ENCODE results near the gene OR10J4. TPM values are rescaled to one million over a fixed set of nuclear protein-coding genes. Genes with fewer than 3 reads are reported as not detected.
A peak's percentile ranks its signal among the peaks of the same experiment; 100 is the strongest.

Gene OR10J4
- total and polyA plus RNA-seq, 12 donors, result not detected

GRCh38 chr1:159428536-159428935 is 3.5 kb upstream of the OR10J4 start:
- TF ChIP-seq POLR2A (IDR thresholded peaks at IDR 0.05), result no peak
- H3K27me3 ChIP-seq, result no peaks in the 10 kb centered on the region
- H3K27ac ChIP-seq, result no peak overlapping the region
- H3K4me3 ChIP-seq, result no peak overlapping the region
- no peaks in the 10 kb centered on the region for H3K9me3 ChIP-seq (replicated peaks in 1 of 3)
- no peaks in the 10 kb centered on the region for H3K36me3 ChIP-seq (replicated peaks in 1 of 2)
- 38 to 52% (median 39%) methylated on average over 3 of the region's 3 CpGs for WGBS, 4 donors
- H3K4me1 ChIP-seq (replicated peaks in 1 of 2), result no peaks in the 10 kb centered on the region
- intact Hi-C loops (cut with DNase I), result no loop called here
- DNase-seq, result no peak

GRCh38 chr1:159429074-159429861 is 2.7 kb upstream of the OR10J4 start:
- Histone ChIP-seq H3K4me1 (replicated peaks in 1 of 2) (no peaks in the 10 kb centered on the region), H3K36me3 (replicated peaks in 1 of 2) (no peaks in the 10 kb centered on the region), H3K9me3 (replicated peaks in 1 of 3) (no peaks in the 10 kb centered on the region), H3K27me3 (no peaks in the 10 kb centered on the region), H3K4me3 (no peak overlapping the region), H3K27ac (no peak overlapping the region)
- intact Hi-C loops (cut with DNase I), result no loop called here
- WGBS, 4 donors, result 84 to 96% (median 88%) methylated on average over 3 to 4 of the region's 4 CpGs
- TF ChIP-seq CTCF (IDR thresholded peaks at IDR 0.05) (no peak), POLR2A (IDR thresholded peaks at IDR 0.05) (no peak)
- no peak for DNase-seq

- TF ChIP-seq POLR2A (IDR thresholded peaks at IDR 0.05), result no peak
- no peak for TF ChIP-seq CTCF (IDR thresholded peaks at IDR 0.05)
- intact Hi-C loops (cut with DNase I), result no loop called here
- Histone ChIP-seq H3K36me3 (replicated peaks in 1 of 2) (no peaks in the 10 kb centered on the region), H3K27ac (no peak overlapping the region), H3K27me3 (no peaks in the 10 kb centered on the region), H3K4me3 (no peak overlapping the region), H3K4me1 (replicated peaks in 1 of 2) (no peaks in the 10 kb centered on the region), H3K9me3 (replicated peaks in 1 of 3) (no peaks in the 10 kb centered on the region)
- peak in 2 of 7 donors; percentile 10 to 12 for DNase-seq
- 73 to 79% (median 74%) methylated on average over 6 of the region's 6 CpGs for WGBS, 4 donors
Measured at GRCh38 chr1:159430985-159431384, 1.0 kb upstream of the OR10J4 start.

GRCh38 chr1:159436469-159436868 is 4.5 kb downstream of the OR10J4 start:
- Histone ChIP-seq H3K4me1 (replicated peaks in 1 of 2) (no peaks in the 10 kb centered on the region), H3K9me3 (replicated peaks in 1 of 3) (no peaks in the 10 kb centered on the region), H3K27me3 (no peaks in the 10 kb centered on the region), H3K4me3 (no peak overlapping the region), H3K36me3 (replicated peaks in 1 of 2) (no peaks in the 10 kb centered on the region), H3K27ac (no peak overlapping the region)
- intact Hi-C loops (cut with DNase I), result no loop called here
- WGBS, 4 donors, result 32 to 69% (median 61%) methylated on average over 4 of the region's 4 CpGs
- DNase-seq, result no peak
- no peak for TF ChIP-seq CTCF (IDR thresholded peaks at IDR 0.05)

GRCh38 chr1:159439422-159439821 is 7.4 kb downstream of the OR10J4 start, which contains the start of gene OR10J1:
TSS of gene OR10J1 (plus strand) at chr1:159439722. CDS start at chr1:159439792, 70 bp downstream.
- Histone ChIP-seq H3K27me3 (no peaks in the 10 kb centered on the region), H3K36me3 (replicated peaks in 1 of 2) (no peaks in the 10 kb centered on the region), H3K4me3 (no peak within 1 kb of the TSS), H3K27ac (no peak within 1 kb of the TSS), H3K4me1 (replicated peaks in 1 of 2) (no peaks in the 10 kb centered on the region), H3K9me3 (replicated peaks in 1 of 3) (no peaks in the 10 kb centered on the region)
- TF ChIP-seq CTCF (IDR thresholded peaks at IDR 0.05) (no peak), POLR2A (IDR thresholded peaks at IDR 0.05) (no peak)
- no peak for DNase-seq
- intact Hi-C loops (cut with DNase I), result no loop called here

Measured in adrenal gland (tissue), 12 donors.